NT2/D1 (cell line): ENCODE data around the gene CAMK2G.

Source experiments
- DNase-seq: peaks from one replicate; pipeline ENCODE4 v3.0.0-alpha.2; 2011; ENCODE audit warnings: low read depth, low spot score
- H3K27me3 ChIP-seq: 2 replicates; pipeline ENCODE4 v1.6.0; 2011; ENCODE audit warnings: mild to moderate bottlenecking; ENCODE audit not compliant: insufficient read length, insufficient read depth
- H3K36me3 ChIP-seq: 2 replicates; pipeline ENCODE4 v1.6.1; 2011; ENCODE audit warnings: mild to moderate bottlenecking, low read length, mixed read lengths; ENCODE audit not compliant: insufficient read depth, insufficient read length
- H3K4me1 ChIP-seq: 2 replicates; pipeline ENCODE4 v1.5.1; 2011; ENCODE audit not compliant: insufficient read depth, insufficient read length
- H3K4me3 ChIP-seq: 2 replicates; pipeline ENCODE4 v1.5.1; 2011; ENCODE audit warnings: low read depth; ENCODE audit not compliant: insufficient read length
- H3K9ac ChIP-seq: 2 replicates; pipeline ENCODE4 v1.6.0; 2011; ENCODE audit warnings: low read depth; ENCODE audit not compliant: insufficient read length
- H3K9me3 ChIP-seq: 2 replicates; pipeline ENCODE4 v1.5.1; 2011; ENCODE audit warnings: mild to moderate bottlenecking, low read length; ENCODE audit not compliant: insufficient read depth
- SUZ12 ChIP-seq: IDR thresholded peaks from 2 replicates; pipeline ENCODE4 v1.6.1; 2011; ENCODE audit not compliant: insufficient read length, insufficient read depth; ENCODE audit errors: extremely low read depth
- YY1 ChIP-seq: IDR thresholded peaks from 2 replicates; pipeline ENCODE4 v1.6.1; 2011; ENCODE audit not compliant: insufficient read length, insufficient read depth
- ZNF274 ChIP-seq: IDR thresholded peaks from 2 replicates; pipeline ENCODE4 v1.6.1; 2011; ENCODE audit warnings: mild to moderate bottlenecking, low read depth, low read length

CAMK2G gene

GRCh38 chr10:73841061-73841421 lies 33.3 kb downstream of the CAMK2G start:
- Histone ChIP-seq H3K4me1 (no peaks in the 10 kb centered on the region), H3K36me3 (peaks cover 76% of the 10 kb centered on the region), H3K27me3 (no peaks in the 10 kb centered on the region), H3K9me3 (no peaks in the 10 kb centered on the region), H3K9ac (no peak overlapping the region), H3K4me3 (no peak overlapping the region)
- TF ChIP-seq SUZ12 (no peak), YY1 (no peak), ZNF274 (no peak)
- no peak for DNase-seq

DNA sequence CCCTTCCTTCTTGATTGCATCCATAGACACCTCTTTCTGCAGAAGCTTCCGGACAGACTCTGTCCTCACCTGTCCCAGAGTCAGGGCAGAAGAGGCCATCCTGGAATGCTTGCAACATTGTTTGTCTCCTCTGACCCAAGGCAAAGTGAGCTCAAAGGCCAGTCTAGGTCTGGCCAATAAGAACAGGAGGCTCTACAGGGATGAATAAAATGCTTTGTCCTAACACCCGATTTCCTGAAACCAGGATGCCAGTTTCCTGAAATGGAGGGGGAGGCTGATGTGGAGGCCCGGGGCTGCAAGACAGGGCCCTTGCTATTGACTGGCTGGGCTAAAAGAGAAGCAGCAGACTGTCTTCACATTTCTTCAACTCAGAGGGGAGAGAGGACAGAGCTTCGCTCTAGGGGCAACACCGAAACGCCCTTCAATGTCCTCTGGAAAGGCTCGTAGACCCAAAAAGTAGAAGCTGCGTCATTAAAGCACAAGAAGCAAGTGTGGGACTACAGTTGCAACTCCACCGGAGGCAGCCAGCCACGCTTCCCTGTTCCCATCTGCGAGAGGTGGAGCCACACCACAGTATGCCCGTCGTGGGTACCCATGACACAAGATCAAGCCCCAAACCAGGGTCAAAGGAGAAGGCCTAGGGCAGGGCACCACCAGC lies 33.8 kb downstream of the CAMK2G start:
- DNase-seq: no peak

GRCh38 chr10:73840056-73840402 lies 34.3 kb downstream of the CAMK2G start:
- Histone ChIP-seq H3K9ac (no peak overlapping the region), H3K9me3 (no peaks in the 10 kb centered on the region), H3K27me3 (no peaks in the 10 kb centered on the region), H3K36me3 (peaks cover 75% of the 10 kb centered on the region), H3K4me1 (no peaks in the 10 kb centered on the region), H3K4me3 (no peak overlapping the region)
- no peak for TF ChIP-seq ZNF274
- TF ChIP-seq YY1: no peak
- TF ChIP-seq SUZ12: no peak
- no peak for DNase-seq

More for the DNA sequence above, 33.8 kb downstream of the CAMK2G start:
- TF ChIP-seq SUZ12 (no peak), YY1 (no peak), ZNF274 (no peak)
- Histone ChIP-seq H3K4me1 (no peaks in the 10 kb centered on the region), H3K4me3 (no peak overlapping the region), H3K27me3 (no peaks in the 10 kb centered on the region), H3K9ac (no peak overlapping the region), H3K9me3 (no peaks in the 10 kb centered on the region), H3K36me3 (peaks cover 74% of the 10 kb centered on the region)

- no peaks in the 10 kb centered on the region for H3K4me1 ChIP-seq
- no peak for DNase-seq
- TF ChIP-seq ZNF274 (no peak), YY1 (no peak), SUZ12 (no peak)
- H3K36me3 ChIP-seq: peaks cover 76% of the 10 kb centered on the region
- no peak overlapping the region for H3K4me3 ChIP-seq
- no peak overlapping the region for H3K9ac ChIP-seq
- no peaks in the 10 kb centered on the region for H3K27me3 ChIP-seq
- no peaks in the 10 kb centered on the region for H3K9me3 ChIP-seq
These were observed 34.9 kb downstream of the CAMK2G start for GRCh38 chr10:73839276-73839966.

- Histone ChIP-seq H3K4me1 (no peaks in the 10 kb centered on the region), H3K9ac (no peak overlapping the region), H3K27me3 (no peaks in the 10 kb centered on the region), H3K36me3 (peaks cover 78% of the 10 kb centered on the region), H3K4me3 (no peak overlapping the region), H3K9me3 (no peaks in the 10 kb centered on the region)
- no peak for DNase-seq
- TF ChIP-seq YY1 (no peak), SUZ12 (no peak), ZNF274 (no peak)
These were observed 35.5 kb downstream of the CAMK2G start for GRCh38 chr10:73838827-73839226.

- H3K4me1 ChIP-seq: no peaks in the 10 kb centered on the region
- H3K4me3 ChIP-seq: no peak overlapping the region
- no peaks in the 10 kb centered on the region for H3K27me3 ChIP-seq
- no peak overlapping the region for H3K9ac ChIP-seq
- peaks cover 71% of the 10 kb centered on the region for H3K36me3 ChIP-seq
- no peaks in the 10 kb centered on the region for H3K9me3 ChIP-seq
- DNase-seq: no peak
- TF ChIP-seq ZNF274: no peak
- TF ChIP-seq YY1: no peak
- TF ChIP-seq SUZ12: no peak
These were observed 36.3 kb downstream of the CAMK2G start for GRCh38 chr10:73838008-73838567.

DNA sequence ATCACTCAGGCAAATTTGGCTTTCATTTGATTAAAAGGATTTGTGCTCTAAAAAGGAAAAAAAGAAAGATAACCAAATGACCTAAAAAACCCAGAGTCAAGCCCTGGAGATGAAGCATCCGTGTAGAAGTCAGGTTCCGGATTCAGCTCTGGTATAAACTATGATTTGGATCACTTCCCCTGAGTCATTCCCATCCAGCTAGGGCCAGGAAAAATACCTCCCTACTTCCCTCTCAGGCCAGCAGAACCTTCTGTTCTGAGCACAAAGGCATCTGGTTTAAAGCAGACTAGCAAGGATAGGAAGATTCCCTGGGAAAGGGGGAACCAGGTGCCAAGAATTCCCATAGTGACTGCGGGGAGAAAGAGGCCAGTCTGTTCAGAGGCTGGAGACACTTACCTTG lies 37.3 kb downstream of the CAMK2G start:
- Histone ChIP-seq H3K36me3 (peaks cover 61% of the 10 kb centered on the region), H3K4me3 (no peak overlapping the region), H3K9me3 (no peaks in the 10 kb centered on the region), H3K9ac (no peak overlapping the region), H3K4me1 (no peaks in the 10 kb centered on the region), H3K27me3 (no peaks in the 10 kb centered on the region)
- TF ChIP-seq YY1 (no peak), SUZ12 (no peak), ZNF274 (no peak)
- no peak for DNase-seq
